ENCODE results near the gene LEMD2. TPM values are rescaled to one million over a fixed set of nuclear protein-coding genes. Genes with fewer than 3 reads are reported as not detected.

The LEMD2 gene
- total RNA-seq, 3 donors from 2014 or later: 42.2 to 69.1 (median 59.0) TPM

DNA sequence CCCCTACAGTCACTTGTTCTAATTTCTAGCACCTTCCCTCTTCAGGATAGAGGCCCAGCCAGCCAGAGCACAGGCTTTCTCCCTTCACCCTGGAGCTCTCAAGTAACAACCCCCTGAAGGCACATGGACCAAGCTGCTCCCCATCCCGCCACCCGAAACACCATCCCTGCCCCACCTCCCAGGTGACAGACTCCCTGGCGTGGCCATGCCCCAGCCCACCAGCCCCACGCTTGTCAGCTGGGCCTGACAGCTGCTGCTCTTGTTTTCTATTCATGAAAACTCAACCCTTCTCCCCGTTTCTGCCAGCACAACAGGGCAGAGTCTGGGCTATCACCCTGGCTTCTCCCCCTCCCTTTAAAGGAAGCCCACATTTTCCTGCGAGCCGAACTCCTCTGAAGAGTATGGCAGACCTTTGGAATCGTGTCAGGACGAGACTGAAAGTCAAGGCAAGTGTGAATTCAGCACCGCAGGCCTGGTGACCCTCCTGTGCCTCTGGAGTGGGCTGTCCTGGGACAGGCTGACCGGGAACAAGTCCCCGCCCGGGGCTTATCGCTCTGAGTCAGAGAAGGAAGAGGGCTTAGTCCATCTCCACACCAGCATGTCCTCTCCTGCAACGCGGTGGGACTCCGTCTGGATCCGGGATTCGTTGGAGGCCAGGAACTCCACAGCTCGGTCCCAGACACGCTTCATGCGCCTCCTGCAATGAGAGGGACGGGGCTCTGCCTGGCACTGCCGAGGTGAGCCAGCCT, 16.7 kb downstream of the LEMD2 start:
- peak overlapping the region in 2 of 3 donors; percentile 28 to 53 for H3K4me3 ChIP-seq
- H3K27ac ChIP-seq: peak overlapping the region; percentile 81 to 90
- H3K36me3 ChIP-seq: peaks cover 8% of the 10 kb centered on the region
- H3K9me3 ChIP-seq: peaks cover 0 to 2% of the 10 kb centered on the region in 2 donors
- intact Hi-C loops (cut with DNase I; ENCODE audit: low total_unique reads): no loop called here
- TF ChIP-seq POLR2AphosphoS5 (IDR thresholded peaks at IDR 0.05) (no peak), POLR2A (IDR thresholded peaks at IDR 0.05) (no peak)
- TF ChIP-seq, protein P1, sequence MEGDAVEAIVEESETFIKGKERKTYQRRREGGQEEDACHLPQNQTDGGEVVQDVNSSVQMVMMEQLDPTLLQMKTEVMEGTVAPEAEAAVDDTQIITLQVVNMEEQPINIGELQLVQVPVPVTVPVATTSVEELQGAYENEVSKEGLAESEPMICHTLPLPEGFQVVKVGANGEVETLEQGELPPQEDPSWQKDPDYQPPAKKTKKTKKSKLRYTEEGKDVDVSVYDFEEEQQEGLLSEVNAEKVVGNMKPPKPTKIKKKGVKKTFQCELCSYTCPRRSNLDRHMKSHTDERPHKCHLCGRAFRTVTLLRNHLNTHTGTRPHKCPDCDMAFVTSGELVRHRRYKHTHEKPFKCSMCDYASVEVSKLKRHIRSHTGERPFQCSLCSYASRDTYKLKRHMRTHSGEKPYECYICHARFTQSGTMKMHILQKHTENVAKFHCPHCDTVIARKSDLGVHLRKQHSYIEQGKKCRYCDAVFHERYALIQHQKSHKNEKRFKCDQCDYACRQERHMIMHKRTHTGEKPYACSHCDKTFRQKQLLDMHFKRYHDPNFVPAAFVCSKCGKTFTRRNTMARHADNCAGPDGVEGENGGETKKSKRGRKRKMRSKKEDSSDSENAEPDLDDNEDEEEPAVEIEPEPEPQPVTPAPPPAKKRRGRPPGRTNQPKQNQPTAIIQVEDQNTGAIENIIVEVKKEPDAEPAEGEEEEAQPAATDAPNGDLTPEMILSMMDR (IDR thresholded peaks at IDR 0.05): no peak
- DNase-seq (ENCODE audit: low spot score in 2 of 2): no peak
- no peaks in the 10 kb centered on the region for H3K27me3 ChIP-seq
- H3K4me1 ChIP-seq: peaks cover 20 to 23% of the 10 kb centered on the region in 2 donors

DNA sequence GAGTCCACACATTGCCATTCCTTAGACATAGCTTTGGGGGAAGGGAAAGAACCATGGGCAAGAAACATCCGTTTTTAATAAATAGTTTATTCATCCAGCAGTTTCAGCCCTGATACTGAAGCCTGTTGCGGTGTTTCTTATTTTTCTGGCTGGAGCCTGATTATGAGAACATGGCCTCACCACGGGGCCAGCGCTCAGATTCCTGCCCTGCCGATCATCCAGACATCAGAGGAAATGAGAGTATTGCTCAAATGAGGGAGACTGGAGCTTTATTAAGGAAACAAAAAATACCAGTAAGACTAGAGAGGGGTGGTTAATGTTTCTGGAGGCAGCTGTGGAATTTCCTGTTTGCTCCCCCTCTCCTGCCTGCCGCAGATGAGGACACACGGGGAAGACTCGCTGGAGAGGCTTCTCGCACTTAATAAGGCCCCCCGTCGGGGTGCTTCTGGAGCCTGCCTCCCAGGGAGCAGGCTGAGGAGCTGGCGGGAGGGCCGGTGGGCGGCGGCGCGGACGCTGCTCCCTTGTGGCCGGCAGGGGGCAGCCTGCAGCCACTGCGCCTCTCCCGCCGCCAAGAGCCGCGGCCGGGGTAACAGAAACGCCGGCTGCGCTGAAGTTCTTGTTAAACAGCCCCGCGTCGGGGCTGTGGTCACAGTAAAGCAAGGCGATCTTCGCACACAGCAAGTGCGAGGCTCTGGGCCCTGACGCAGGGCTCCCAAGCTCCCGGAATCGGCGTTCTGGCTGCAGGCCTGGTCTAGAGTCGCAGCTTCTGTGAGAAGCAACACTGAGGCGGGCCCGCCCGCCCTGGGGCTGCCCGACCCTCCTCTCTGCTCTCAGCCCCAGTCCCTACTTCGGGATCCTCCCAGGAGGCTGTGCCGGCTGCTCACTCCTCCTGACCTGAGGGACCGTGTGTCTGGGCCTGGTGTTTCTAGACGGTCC, 17.5 kb downstream of the LEMD2 start:
- H3K27me3 ChIP-seq: no peaks in the 10 kb centered on the region
- H3K27ac ChIP-seq: peak overlapping the region; percentile 81 to 90
- TF ChIP-seq POLR2A (IDR thresholded peaks at IDR 0.05): no peak
- peak in 2 of 3 donors; percentile 15 to 25 for TF ChIP-seq POLR2AphosphoS5 (IDR thresholded peaks at IDR 0.05)
- TF ChIP-seq, protein P1 (IDR thresholded peaks at IDR 0.05): peak; percentile 70 to 83 (median 74)
- intact Hi-C loops (cut with DNase I; ENCODE audit: low total_unique reads): no loop called here
- peaks cover 8% of the 10 kb centered on the region for H3K36me3 ChIP-seq
- peaks cover 20 to 23% of the 10 kb centered on the region in 2 donors for H3K4me1 ChIP-seq
- H3K9me3 ChIP-seq: peaks cover 0 to 4% of the 10 kb centered on the region in 2 donors
- peak overlapping the region in 2 of 3 donors; percentile 28 to 53 for H3K4me3 ChIP-seq
- peak in 1 of 2 donors; percentile 68 for DNase-seq (ENCODE audit: low spot score in 2 of 2)

DNA sequence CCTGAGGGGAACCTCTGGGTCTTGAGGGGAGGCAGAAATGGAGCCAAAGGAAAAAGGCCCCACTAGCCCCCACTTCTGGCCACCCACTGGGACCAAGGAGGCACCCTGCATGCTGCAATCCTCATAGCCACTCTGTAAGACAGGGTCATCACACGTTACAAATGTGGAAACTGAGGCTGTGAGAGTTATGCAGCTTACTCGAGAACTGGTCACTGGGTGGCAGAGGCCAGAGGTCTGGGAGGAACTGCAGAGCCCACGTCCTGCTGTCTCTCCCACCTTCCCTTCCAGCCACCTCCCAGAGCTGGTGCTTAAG, 18.1 kb downstream of the LEMD2 start:
- TF ChIP-seq POLR2A (IDR thresholded peaks at IDR 0.05): no peak
- TF ChIP-seq, protein P1 (IDR thresholded peaks at IDR 0.05): no peak
- TF ChIP-seq POLR2AphosphoS5 (IDR thresholded peaks at IDR 0.05): no peak
- Histone ChIP-seq H3K27me3 (no peaks in the 10 kb centered on the region), H3K4me3 (peak overlapping the region in 2 of 3 donors; percentile 28 to 53), H3K36me3 (peaks cover 5% of the 10 kb centered on the region), H3K9me3 (peaks cover 0 to 4% of the 10 kb centered on the region in 2 donors), H3K4me1 (peaks cover 20 to 23% of the 10 kb centered on the region in 2 donors), H3K27ac (peak overlapping the region; percentile 81 to 90)
- intact Hi-C loops (cut with DNase I; ENCODE audit: low total_unique reads): no loop called here
- no peak for DNase-seq (ENCODE audit: low spot score in 2 of 2)

DNA sequence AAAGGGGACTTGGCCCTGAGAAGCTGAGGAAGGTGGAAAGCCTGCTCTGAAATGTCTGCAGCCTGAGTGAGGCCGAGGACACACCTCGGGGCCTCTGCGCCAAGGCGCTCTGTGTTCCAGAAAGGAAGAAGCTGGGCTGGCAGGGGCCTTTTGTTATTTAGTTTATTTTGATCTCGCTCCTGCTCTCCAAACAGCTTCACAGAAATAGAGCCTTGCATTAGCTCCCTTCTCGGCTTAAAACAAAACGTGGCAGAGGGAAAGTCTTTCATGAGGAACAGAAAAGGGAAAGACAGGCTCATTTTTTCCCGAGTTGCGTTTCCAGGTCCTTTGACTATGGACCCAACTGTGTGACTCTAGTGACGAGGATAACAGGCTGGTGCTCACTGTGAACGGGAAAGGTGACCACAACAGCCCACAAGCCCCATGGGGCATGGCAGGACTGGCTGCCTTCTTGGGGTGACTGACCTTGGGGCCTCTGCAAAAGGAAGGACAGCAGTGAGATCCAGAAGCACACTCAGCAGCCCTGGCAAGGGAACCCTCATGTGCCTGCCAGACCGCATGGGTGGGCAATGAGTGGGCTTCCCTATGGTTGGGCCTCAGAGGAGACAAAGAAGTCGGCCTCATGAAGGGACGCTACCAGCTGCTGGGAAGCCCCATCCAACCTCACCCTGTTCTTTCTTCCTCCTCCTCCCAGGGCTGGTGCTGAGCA, 18.7 kb downstream of the LEMD2 start:
- intact Hi-C loops (cut with DNase I; ENCODE audit: low total_unique reads): no loop called here
- TF ChIP-seq, protein P1 (IDR thresholded peaks at IDR 0.05): no peak
- TF ChIP-seq POLR2AphosphoS5 (IDR thresholded peaks at IDR 0.05): no peak
- TF ChIP-seq POLR2A (IDR thresholded peaks at IDR 0.05): no peak
- Histone ChIP-seq H3K4me3 (no peak overlapping the region), H3K36me3 (no peaks in the 10 kb centered on the region), H3K4me1 (peaks cover 20 to 23% of the 10 kb centered on the region in 2 donors), H3K27ac (peak overlapping the region; percentile 81 to 90), H3K9me3 (peaks cover 0 to 4% of the 10 kb centered on the region in 2 donors), H3K27me3 (no peaks in the 10 kb centered on the region)
- no peak for DNase-seq (ENCODE audit: low spot score in 2 of 2)
